Measurements from ENCODE around the gene CUX1. TPM values are rescaled to one million over a fixed set of nuclear protein-coding genes. Genes with fewer than 3 reads are reported as not detected.
"Not testable (repeated sequence)": the region's sequence is repeated elsewhere in the genome, so short reads cannot be mapped to it uniquely, and the experiment has no call there.

Gene CUX1
- total and polyA plus RNA-seq, 7 experiments from 2014 or later = 10.1 to 81.6 (median 42.5) TPM

GRCh38 chr7:101916876-101917275 lies 99.5 kb downstream of the CUX1 start:
- intact Hi-C loops (cut with micrococcal nuclease) = no loop called here
- no peaks in the 10 kb centered on the region for H3K4me1 ChIP-seq (ENCODE audit: control insufficient read depth in 2 of 2, insufficient read depth in 2 of 2, low read length in 2 of 2)
- DNase-seq (no peak), ATAC-seq (no peak)
- Mint-ChIP-seq H3K27ac (no peak overlapping the region), H3K4me1 (peaks cover 5 to 22% (median 16%) of the 10 kb centered on the region in 7 donors), H3K27me3 (no peaks in the 10 kb centered on the region), H3K4me3 (no peak overlapping the region), H3K36me3 (peaks cover 0 to 50% (median 20%) of the 10 kb centered on the region in 5 donors), H3K9me3 (peaks cover 0 to 2% (median 0%) of the 10 kb centered on the region in 11 donors)
- H3K36me3 ChIP-seq (ENCODE audit: control insufficient read depth in 2 of 3, insufficient read depth in 3 of 3, low read length in 3 of 3) = peaks cover 0 to 29% (median 0%) of the 10 kb centered on the region in 3 experiments
- POLR2A ChIA-PET = no interaction called here
- H3K4me3 ChIP-seq (ENCODE audit: low read length) = no peak overlapping the region
- no peaks in the 10 kb centered on the region for H3K9me3 ChIP-seq (ENCODE audit: control insufficient read depth in 2 of 3, low read length in 3 of 3)
- CTCF ChIA-PET = no interaction called here
- no peaks in the 10 kb centered on the region for H3K27me3 ChIP-seq (ENCODE audit: control insufficient read depth in 2 of 2, insufficient read depth in 2 of 2, low read length in 2 of 2)
- H3K27ac ChIP-seq (ENCODE audit: low read depth, low read length) = no peak overlapping the region

GRCh38 chr7:101917566-101917965 lies 100.1 kb downstream of the CUX1 start:
- H3K27ac Mint-ChIP-seq = no peak overlapping the region
- POLR2A ChIA-PET = no interaction called here

GRCh38 chr7:101918426-101918825 lies 101.0 kb downstream of the CUX1 start:
- Histone ChIP-seq H3K4me1 (ENCODE audit: control insufficient read depth in 2 of 2, insufficient read depth in 2 of 2, low read length in 2 of 2) (no peaks in the 10 kb centered on the region), H3K27me3 (ENCODE audit: control insufficient read depth in 2 of 2, insufficient read depth in 2 of 2, low read length in 2 of 2) (no peaks in the 10 kb centered on the region), H3K36me3 (ENCODE audit: control insufficient read depth in 2 of 3, insufficient read depth in 3 of 3, low read length in 3 of 3) (peaks cover 0 to 29% (median 0%) of the 10 kb centered on the region in 3 experiments), H3K4me3 (ENCODE audit: low read length) (no peak overlapping the region), H3K9me3 (ENCODE audit: control insufficient read depth in 2 of 3, low read length in 3 of 3) (no peaks in the 10 kb centered on the region), H3K27ac (ENCODE audit: low read depth, low read length) (no peak overlapping the region)
- ChIA-PET POLR2A (no interaction called here), CTCF (no interaction called here)
- Mint-ChIP-seq H3K4me1 (peaks cover 7 to 17% (median 14%) of the 10 kb centered on the region in 7 donors), H3K9me3 (peaks cover 0 to 2% (median 0%) of the 10 kb centered on the region in 11 donors), H3K27ac (no peak overlapping the region), H3K27me3 (no peaks in the 10 kb centered on the region), H3K36me3 (peaks cover 0 to 52% (median 20%) of the 10 kb centered on the region in 5 donors), H3K4me3 (no peak overlapping the region)
- DNase-seq (no peak), ATAC-seq (no peak)
- intact Hi-C loops (cut with micrococcal nuclease) = no loop called here

More at GRCh38 chr7:101917566-101917965, 100.1 kb downstream of the CUX1 start:
- Histone ChIP-seq H3K36me3 (ENCODE audit: control insufficient read depth in 2 of 3, insufficient read depth in 3 of 3, low read length in 3 of 3) (peaks cover 0 to 29% (median 0%) of the 10 kb centered on the region in 3 experiments), H3K27ac (ENCODE audit: low read depth, low read length) (no peak overlapping the region), H3K27me3 (ENCODE audit: control insufficient read depth in 2 of 2, insufficient read depth in 2 of 2, low read length in 2 of 2) (no peaks in the 10 kb centered on the region), H3K4me1 (ENCODE audit: control insufficient read depth in 2 of 2, insufficient read depth in 2 of 2, low read length in 2 of 2) (no peaks in the 10 kb centered on the region), H3K4me3 (ENCODE audit: low read length) (no peak overlapping the region), H3K9me3 (ENCODE audit: control insufficient read depth in 2 of 3, low read length in 3 of 3) (no peaks in the 10 kb centered on the region)
- peaks cover 5 to 19% (median 13%) of the 10 kb centered on the region in 7 donors for H3K4me1 Mint-ChIP-seq
- H3K4me3 Mint-ChIP-seq = no peak overlapping the region
- H3K9me3 Mint-ChIP-seq = peaks cover 0 to 2% (median 0%) of the 10 kb centered on the region in 11 donors
- no peaks in the 10 kb centered on the region for H3K27me3 Mint-ChIP-seq
- intact Hi-C loops (cut with micrococcal nuclease) = no loop called here
- CTCF ChIA-PET = no interaction called here
- ATAC-seq (no peak), DNase-seq (no peak)
- H3K36me3 Mint-ChIP-seq = peaks cover 0 to 50% (median 20%) of the 10 kb centered on the region in 5 donors

GRCh38 chr7:101919363-101920115 lies 102.1 kb downstream of the CUX1 start:
- Mint-ChIP-seq H3K27ac (no peak overlapping the region), H3K36me3 (peaks cover 0 to 54% (median 24%) of the 10 kb centered on the region in 5 donors), H3K9me3 (peaks cover 0 to 2% (median 0%) of the 10 kb centered on the region in 11 donors), H3K4me1 (peaks cover 0 to 15% (median 11%) of the 10 kb centered on the region in 7 donors), H3K27me3 (no peaks in the 10 kb centered on the region), H3K4me3 (no peak overlapping the region)
- Histone ChIP-seq H3K27ac (ENCODE audit: low read depth, low read length) (no peak overlapping the region), H3K4me1 (ENCODE audit: control insufficient read depth in 2 of 2, insufficient read depth in 2 of 2, low read length in 2 of 2) (no peaks in the 10 kb centered on the region), H3K27me3 (ENCODE audit: control insufficient read depth in 2 of 2, insufficient read depth in 2 of 2, low read length in 2 of 2) (no peaks in the 10 kb centered on the region), H3K4me3 (ENCODE audit: low read length) (no peak overlapping the region), H3K9me3 (ENCODE audit: control insufficient read depth in 2 of 3, low read length in 3 of 3) (no peaks in the 10 kb centered on the region), H3K36me3 (ENCODE audit: control insufficient read depth in 2 of 3, insufficient read depth in 3 of 3, low read length in 3 of 3) (peaks cover 0 to 29% (median 0%) of the 10 kb centered on the region in 3 experiments)
- CTCF ChIA-PET = no interaction called here
- DNase-seq (no peak), ATAC-seq (no peak)
- POLR2A ChIA-PET = no interaction called here
- intact Hi-C loops (cut with micrococcal nuclease) = no loop called here

DNA sequence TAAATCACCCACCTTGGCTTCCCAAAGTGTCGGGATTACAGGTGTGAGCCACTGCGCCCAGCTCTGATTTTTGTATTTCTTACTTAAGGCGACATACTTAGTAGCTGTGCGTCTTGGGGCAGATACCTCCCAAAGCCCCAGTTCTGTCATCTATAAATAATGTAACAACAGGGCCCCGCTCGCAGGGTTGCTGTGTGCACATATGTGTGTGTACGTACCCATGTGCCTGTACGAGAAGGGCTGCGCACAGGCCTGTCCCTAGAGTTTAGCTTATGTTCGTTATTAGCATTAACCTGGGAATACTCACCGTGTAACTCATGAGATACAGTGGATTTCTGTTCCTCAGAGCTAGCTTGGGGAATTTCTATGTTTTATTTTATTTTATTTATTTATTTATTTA lies 103.6 kb downstream of the CUX1 start:
- H3K36me3 Mint-ChIP-seq = peaks cover 0 to 45% (median 20%) of the 10 kb centered on the region in 5 donors

DNA sequence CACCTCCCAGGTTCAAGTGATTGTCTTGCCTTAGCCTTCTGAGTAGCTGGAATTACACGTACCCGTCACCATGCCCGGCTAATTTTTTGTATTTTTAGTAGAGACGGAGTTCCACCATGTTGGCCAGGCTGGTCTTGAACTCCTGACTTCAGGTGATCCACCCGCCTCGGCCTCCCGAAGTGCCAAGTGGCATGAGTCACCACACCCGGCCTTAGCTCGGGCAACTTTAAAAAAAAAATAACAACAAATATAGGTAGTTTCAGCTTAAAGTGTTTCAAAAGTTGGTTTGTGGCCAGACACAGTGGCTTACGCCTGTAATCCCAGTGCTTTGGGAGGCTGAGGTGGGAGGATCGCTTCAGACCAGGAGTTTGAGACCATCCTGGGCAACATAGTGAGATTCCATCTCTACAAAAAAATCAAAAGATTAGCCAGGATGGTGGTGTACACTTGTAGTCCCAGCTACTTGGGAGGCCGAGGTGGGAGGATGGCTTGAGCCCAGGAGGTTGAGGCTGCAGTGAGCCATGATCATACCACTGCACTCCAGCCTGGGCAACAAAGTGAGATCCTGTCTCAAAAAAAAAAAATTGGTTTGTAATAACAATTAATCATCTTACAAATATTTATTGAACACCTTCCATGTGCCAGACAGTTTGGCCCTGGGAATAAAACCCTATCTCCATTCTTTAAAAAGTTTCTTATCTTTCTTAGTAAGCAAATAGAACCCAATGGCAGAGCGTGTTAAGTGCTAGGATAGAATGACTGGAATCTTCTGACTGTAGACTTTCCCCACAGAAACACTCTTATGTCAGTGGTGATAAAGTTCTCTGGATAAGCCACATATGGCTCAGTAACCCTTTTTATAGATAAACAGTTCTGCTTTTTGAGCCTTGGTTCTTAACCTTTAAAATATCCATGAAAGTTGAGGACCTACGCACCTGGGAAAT lies 104.4 kb downstream of the CUX1 start:
- H3K4me3 Mint-ChIP-seq, CTCF ChIA-PET: not testable (repeated sequence)
- peaks cover 1 to 39% (median 15%) of the 10 kb centered on the region in 5 donors for H3K36me3 Mint-ChIP-seq

More for the DNA sequence above, 103.6 kb downstream of the CUX1 start:
- POLR2A ChIA-PET = no interaction called here
- H3K4me3 ChIP-seq (ENCODE audit: low read length) = no peak overlapping the region
- peaks cover 0 to 22% (median 0%) of the 10 kb centered on the region in 3 experiments for H3K36me3 ChIP-seq (ENCODE audit: control insufficient read depth in 2 of 3, insufficient read depth in 3 of 3, low read length in 3 of 3)
- CTCF ChIA-PET = no interaction called here
- Mint-ChIP-seq H3K4me1 (peaks cover 0 to 15% (median 11%) of the 10 kb centered on the region in 7 donors), H3K27me3 (no peaks in the 10 kb centered on the region), H3K27ac (no peak overlapping the region), H3K4me3 (no peak overlapping the region), H3K9me3 (peaks cover 0 to 2% (median 0%) of the 10 kb centered on the region in 11 donors)
- no peak overlapping the region for H3K27ac ChIP-seq (ENCODE audit: low read depth, low read length)
- DNase-seq (no peak), ATAC-seq (no peak)
- H3K9me3 ChIP-seq (ENCODE audit: control insufficient read depth in 2 of 3, low read length in 3 of 3) = no peaks in the 10 kb centered on the region
- intact Hi-C loops (cut with micrococcal nuclease) = no loop called here
- H3K4me1 ChIP-seq (ENCODE audit: control insufficient read depth in 2 of 2, insufficient read depth in 2 of 2, low read length in 2 of 2) = no peaks in the 10 kb centered on the region
- no peaks in the 10 kb centered on the region for H3K27me3 ChIP-seq (ENCODE audit: control insufficient read depth in 2 of 2, insufficient read depth in 2 of 2, low read length in 2 of 2)

More for the DNA sequence above, 104.4 kb downstream of the CUX1 start:
- H3K27me3 Mint-ChIP-seq; DNase-seq; POLR2A ChIA-PET; H3K4me1 ChIP-seq (ENCODE audit: control insufficient read depth in 2 of 2, insufficient read depth in 2 of 2, low read length in 2 of 2); H3K27ac ChIP-seq (ENCODE audit: low read depth, low read length); H3K27me3 ChIP-seq (ENCODE audit: control insufficient read depth in 2 of 2, insufficient read depth in 2 of 2, low read length in 2 of 2); H3K27ac Mint-ChIP-seq; H3K4me3 ChIP-seq (ENCODE audit: low read length); H3K9me3 Mint-ChIP-seq; ATAC-seq; intact Hi-C loops (cut with micrococcal nuclease); H3K9me3 ChIP-seq (ENCODE audit: control insufficient read depth in 2 of 3, low read length in 3 of 3): not testable (repeated sequence)
- peaks cover 3 to 15% (median 11%) of the 10 kb centered on the region in 7 donors for H3K4me1 Mint-ChIP-seq
- peaks cover 0 to 15% (median 0%) of the 10 kb centered on the region in 3 experiments for H3K36me3 ChIP-seq (ENCODE audit: control insufficient read depth in 2 of 3, insufficient read depth in 3 of 3, low read length in 3 of 3)
